NCI-H1436 (cell line): ENCODE data around the gene CLDN24.

ENCODE experiments used
- DNase-seq: peaks from one replicate; lab custom pipeline; 2025; lab: John Stamatoyannopoulos, UW

CLDN24 gene

DNA sequence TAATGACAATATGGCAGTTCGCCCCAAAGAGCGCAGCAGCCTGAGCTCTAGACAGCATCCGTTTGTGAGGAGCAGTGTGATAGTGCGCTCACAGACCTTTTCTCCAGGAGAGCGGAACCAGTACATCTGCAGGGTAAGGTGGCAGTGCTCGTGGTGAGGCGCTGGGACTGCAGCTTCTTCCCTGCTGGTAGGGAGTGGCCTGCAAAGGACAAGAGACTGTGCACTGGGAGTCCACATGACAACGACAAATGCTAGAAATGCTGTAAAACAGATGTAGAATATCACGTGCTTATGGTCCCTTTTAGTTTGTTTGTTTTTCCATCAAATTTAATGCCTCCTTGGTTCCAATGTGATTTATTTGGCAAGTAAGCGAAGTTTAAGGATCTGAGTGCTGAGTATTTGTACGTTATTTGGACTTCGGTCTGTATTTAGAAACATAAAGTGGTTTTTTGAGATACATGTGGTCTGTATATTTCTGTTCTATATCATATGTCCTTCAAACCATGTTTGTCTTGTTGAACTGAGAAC, 37.9 kb downstream of the CLDN24 start:
- no peak for DNase-seq

DNA sequence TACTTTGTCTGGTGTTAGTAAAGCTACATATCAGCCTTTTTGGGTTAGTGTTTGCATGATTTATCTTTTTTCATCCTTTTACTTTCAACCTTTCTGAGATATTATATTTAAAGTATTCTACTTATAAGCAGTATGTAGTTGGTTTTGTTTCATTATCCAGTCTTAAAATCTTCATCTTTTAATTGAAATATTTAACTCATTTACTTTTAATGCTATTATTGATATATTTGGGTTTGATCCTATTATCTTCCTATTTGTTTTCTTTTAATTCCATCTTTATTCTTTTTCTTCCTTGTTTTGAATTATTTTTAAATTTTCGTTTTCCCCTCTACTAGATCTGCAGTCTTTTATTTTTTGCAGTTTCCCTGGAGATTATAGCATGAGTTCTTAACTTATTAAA, 46.1 kb downstream of the CLDN24 start:
- no peak for DNase-seq

DNA sequence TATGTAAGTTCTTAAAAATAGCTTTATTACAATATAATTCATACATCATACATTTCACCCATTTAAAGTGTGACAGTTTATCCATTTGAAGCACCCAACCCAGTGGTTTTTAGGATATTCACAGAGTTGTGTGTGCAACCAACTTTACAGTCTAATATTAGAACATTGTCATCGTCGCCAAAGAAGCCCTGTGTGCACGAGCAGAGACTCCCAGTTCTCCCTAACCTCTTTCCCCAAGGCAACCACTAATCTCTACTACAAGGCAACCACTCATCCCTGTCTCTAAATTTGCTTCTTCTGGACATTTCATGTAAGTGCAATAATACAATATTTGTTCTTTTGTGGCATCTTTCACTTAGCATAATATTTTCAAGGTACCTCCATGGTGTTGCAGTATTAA, 49.8 kb downstream of the CLDN24 start:
- DNase-seq, result no peak
